Progenitor cell of endocrine pancreas (in vitro differentiated cells): ENCODE measurements around the gene LINC00237. TPM values are rescaled to one million over a fixed set of nuclear protein-coding genes. Genes with fewer than 3 reads are reported as not detected.
A peak's percentile ranks its signal among the peaks of the same experiment; 100 is the strongest.

Experiments
- DNase-seq: peaks from one replicate; pipeline ENCODE4 v3.0.0; 2021; ENCODE audit warnings: low spot score; ENCODE audit not compliant: unreplicated experiment
- H3K27ac Mint-ChIP-seq: 2 replicates; pipeline ENCODE4 v1.8.0; 2021; ENCODE audit warnings: mild to moderate bottlenecking, moderate library complexity, mixed read lengths
- H3K27me3 Mint-ChIP-seq: 2 replicates; pipeline ENCODE4 v1.8.0; 2021; ENCODE audit warnings: mixed read lengths
- H3K36me3 Mint-ChIP-seq: 2 replicates; pipeline ENCODE4 v1.8.0; 2022; ENCODE audit warnings: mixed read lengths; ENCODE audit not compliant: insufficient read depth
- H3K4me1 Mint-ChIP-seq: 2 replicates; pipeline ENCODE4 v1.8.0; 2021; ENCODE audit warnings: low read depth, mixed read lengths
- H3K4me3 Mint-ChIP-seq: 2 replicates; pipeline ENCODE4 v1.8.0; 2021; ENCODE audit warnings: low read depth, mild to moderate bottlenecking, moderate library complexity, mixed read lengths
- H3K9me3 Mint-ChIP-seq: 2 replicates; pipeline ENCODE4 v1.8.0; 2021; ENCODE audit warnings: low read depth, mixed read lengths
- total RNA-seq: library from RNA; stranded (reverse); gene quantifications from 2 replicates; pipeline ENCODE4 v1.2.1, GENCODE V29; 2021
- TF ChIP-seq, protein P1 (sequence below): fragments of 200-600 bp; sonication (generic); IDR thresholded peaks from one replicate; pipeline ENCODE4 v1.5.0; 2021; ENCODE audit warnings: antibody characterized with exemption, mild to moderate bottlenecking; ENCODE audit not compliant: unreplicated experiment

Gene LINC00237
- total RNA-seq, 1 donor from 2014 or later, result not detected

DNA sequence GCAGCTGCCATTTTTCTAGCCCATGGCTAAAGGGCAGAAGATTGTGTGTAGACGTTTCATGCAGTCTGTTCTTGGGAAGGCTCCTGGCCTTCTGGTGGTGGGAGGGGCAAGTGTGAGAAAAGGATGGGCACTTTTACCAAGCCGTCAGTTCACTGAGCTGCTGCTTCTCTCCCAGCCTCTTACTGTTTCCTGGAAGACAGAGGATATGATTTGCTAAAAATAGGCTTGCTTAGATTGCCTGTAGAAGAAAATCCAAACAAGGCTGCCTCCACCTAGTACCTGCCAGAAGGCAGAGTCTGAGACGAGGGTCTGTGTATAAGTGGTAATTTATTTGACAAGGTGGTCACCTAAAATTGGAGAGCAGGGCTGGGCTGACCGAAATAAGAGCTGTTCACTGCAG lies 27.2 kb upstream of the LINC00237 start:
- TF ChIP-seq, protein P1, sequence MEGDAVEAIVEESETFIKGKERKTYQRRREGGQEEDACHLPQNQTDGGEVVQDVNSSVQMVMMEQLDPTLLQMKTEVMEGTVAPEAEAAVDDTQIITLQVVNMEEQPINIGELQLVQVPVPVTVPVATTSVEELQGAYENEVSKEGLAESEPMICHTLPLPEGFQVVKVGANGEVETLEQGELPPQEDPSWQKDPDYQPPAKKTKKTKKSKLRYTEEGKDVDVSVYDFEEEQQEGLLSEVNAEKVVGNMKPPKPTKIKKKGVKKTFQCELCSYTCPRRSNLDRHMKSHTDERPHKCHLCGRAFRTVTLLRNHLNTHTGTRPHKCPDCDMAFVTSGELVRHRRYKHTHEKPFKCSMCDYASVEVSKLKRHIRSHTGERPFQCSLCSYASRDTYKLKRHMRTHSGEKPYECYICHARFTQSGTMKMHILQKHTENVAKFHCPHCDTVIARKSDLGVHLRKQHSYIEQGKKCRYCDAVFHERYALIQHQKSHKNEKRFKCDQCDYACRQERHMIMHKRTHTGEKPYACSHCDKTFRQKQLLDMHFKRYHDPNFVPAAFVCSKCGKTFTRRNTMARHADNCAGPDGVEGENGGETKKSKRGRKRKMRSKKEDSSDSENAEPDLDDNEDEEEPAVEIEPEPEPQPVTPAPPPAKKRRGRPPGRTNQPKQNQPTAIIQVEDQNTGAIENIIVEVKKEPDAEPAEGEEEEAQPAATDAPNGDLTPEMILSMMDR, result no peak

DNA sequence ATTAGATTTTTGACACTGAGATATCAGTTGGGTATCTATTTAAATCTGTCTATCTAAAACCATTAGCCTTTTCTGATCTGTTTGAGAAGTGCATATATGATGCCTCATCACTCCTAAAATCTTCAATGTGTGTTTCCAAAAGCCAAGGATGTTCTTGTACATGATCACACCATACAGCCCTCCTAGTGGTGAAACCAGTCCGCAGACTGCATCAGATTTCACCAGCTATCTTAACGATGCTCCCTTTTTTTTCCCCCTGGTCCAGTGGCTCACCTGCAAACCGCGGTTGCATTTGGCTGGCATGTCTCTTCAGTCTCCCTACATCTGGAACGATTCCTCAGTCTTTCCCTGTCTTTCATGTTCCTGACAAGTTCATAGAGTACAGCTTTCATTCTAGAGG lies 23.7 kb upstream of the LINC00237 start:
- H3K27me3 Mint-ChIP-seq, result no peaks in the 10 kb centered on the region
- no peak overlapping the region for H3K27ac Mint-ChIP-seq
- DNase-seq, result no peak
- TF ChIP-seq, protein P1, result peak; percentile 15
- H3K4me1 Mint-ChIP-seq, result peaks cover 5% of the 10 kb centered on the region
- no peak overlapping the region for H3K4me3 Mint-ChIP-seq
- H3K9me3 Mint-ChIP-seq, result no peaks in the 10 kb centered on the region
- H3K36me3 Mint-ChIP-seq, result no peaks in the 10 kb centered on the region

More for the DNA sequence above, 27.2 kb upstream of the LINC00237 start:
- Mint-ChIP-seq H3K27me3 (no peaks in the 10 kb centered on the region), H3K9me3 (no peaks in the 10 kb centered on the region), H3K27ac (no peak overlapping the region), H3K4me3 (no peak overlapping the region), H3K36me3 (peaks cover 3% of the 10 kb centered on the region), H3K4me1 (no peaks in the 10 kb centered on the region)
- DNase-seq, result no peak

DNA sequence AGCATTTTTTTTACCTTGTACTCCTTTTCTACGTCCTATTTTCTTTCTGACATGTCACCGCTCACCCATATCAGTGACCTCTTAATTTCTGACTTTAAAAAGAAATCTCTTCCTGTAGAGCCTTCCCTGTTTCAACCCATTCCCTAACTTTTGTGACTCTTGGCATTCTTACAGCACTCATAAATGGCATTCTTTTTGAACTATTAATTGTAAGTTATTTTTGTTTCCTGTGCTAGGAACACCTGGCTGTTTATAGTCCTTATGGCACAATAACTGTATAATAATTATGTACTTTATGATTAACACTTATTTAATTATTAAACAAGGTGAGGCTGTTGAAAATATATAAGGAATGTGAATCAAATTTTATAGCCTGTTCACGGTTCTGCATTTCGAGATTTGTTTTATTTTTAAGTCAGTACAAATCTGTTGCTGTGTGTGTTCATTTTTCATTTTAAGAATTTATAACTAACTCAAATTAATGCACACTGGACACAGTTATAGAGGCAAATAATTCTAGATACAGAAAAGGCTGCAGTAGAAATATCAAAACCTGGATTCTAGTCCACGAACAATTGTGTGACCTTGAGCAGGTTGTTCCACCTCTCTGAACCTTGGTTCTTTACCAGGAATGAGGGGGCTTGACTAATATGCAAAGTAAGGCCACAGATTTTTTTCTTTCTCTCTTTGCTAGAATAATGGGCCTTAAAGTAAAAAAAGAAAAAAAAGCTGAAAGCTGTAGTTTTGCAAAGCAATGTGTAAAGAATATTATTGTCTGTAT lies 21.2 kb upstream of the LINC00237 start:
- H3K27ac Mint-ChIP-seq, result no peak overlapping the region
- H3K4me1 Mint-ChIP-seq, result peaks cover 5% of the 10 kb centered on the region
- H3K27me3 Mint-ChIP-seq, result no peaks in the 10 kb centered on the region

DNA sequence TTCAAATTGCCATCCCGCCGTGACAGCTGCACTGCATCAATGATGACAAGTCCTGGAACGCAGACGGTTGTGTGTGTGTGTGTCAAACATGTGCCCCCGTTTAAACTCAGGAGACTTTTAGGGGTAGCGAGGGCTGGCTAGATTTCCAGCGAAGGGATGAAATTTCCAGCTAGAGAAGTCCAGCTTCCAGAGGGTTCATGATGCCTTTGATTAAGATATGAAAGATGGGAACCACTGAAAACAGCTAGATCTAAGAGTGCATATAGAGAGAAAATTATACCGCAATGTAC lies 20.4 kb upstream of the LINC00237 start:
- Mint-ChIP-seq H3K36me3 (no peaks in the 10 kb centered on the region), H3K27ac (peak overlapping the region; percentile 86), H3K4me1 (peaks cover 5% of the 10 kb centered on the region), H3K27me3 (no peaks in the 10 kb centered on the region), H3K9me3 (no peaks in the 10 kb centered on the region), H3K4me3 (peak overlapping the region; percentile 82)
- DNase-seq, result no peak
- TF ChIP-seq, protein P1, result no peak

More for the DNA sequence above, 21.2 kb upstream of the LINC00237 start:
- TF ChIP-seq, protein P1, result no peak
- Mint-ChIP-seq H3K36me3 (no peaks in the 10 kb centered on the region), H3K4me3 (peak overlapping the region; percentile 82), H3K9me3 (no peaks in the 10 kb centered on the region)
- no peak for DNase-seq

DNA sequence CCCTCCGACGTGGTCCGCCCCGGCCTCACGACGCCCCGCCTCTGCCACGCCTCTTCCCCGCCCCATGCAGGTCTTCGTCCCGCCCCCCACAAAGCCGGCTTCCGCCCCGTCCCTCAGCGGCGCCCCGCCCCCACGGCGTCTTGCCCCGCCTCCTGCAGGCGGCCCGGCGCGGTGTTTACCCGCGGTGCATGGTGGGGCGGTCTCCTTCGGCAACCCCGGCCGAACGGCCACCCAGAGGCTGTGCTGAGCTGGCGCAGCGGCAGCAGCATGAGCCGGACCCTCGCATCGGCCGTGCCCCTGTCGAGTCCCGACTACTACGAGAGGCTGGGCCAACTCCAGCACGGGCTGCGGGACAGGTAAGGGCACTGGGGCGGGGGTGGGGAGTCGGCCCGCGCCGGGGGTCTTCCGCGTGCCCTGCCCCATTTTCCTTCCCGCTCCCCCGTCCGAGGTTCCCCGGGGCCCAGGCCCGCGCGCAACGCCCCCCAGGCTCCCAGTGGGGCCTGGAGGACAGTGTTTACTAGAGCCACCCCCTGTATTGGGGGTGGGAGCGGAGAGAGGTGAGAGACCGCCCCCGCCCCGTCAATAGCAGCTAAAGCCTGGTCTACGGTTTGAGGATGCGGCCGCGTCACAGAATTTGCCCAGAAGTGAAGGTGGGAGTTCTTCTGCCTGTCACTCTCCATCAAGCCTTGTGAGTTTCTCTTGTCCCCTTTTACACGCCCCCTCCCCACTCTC lies 19.9 kb upstream of the LINC00237 start, which contains the start of gene KIZ:
Gene KIZ (plus strand): TSS at position 234 of the 732 bp plus-strand sequence. CDS start 34 bp downstream, at position 268.
- TF ChIP-seq, protein P1, result peak; percentile 49
- DNase-seq, result peak; percentile 100
- H3K27me3 Mint-ChIP-seq, result no peaks in the 10 kb centered on the region
- peak within 1 kb of the TSS; percentile 86 for H3K27ac Mint-ChIP-seq
- no peaks in the 10 kb centered on the region for H3K9me3 Mint-ChIP-seq
- peaks cover 5% of the 10 kb centered on the region for H3K4me1 Mint-ChIP-seq
- no peaks in the 10 kb centered on the region for H3K36me3 Mint-ChIP-seq
- peak within 1 kb of the TSS; percentile 82 for H3K4me3 Mint-ChIP-seq
